ENCODE measurements around the gene STATH.

GRCh38 chr4:69986663-69987062, 9.1 kb upstream of the STATH start:
- TF ChIP-seq POLR2AphosphoS5 (IDR thresholded peaks at IDR 0.05; ENCODE audit: low read depth, low read length) (no peak), TAF1 (IDR thresholded peaks at IDR 0.05; ENCODE audit: borderline replicate concordance, insufficient read depth, low read length) (no peak), REST (IDR thresholded peaks at IDR 0.05; ENCODE audit: insufficient read depth in 1 of 2, low read depth in 2 of 2, low read length in 2 of 2) (no peak), SIN3A (IDR thresholded peaks at IDR 0.05; ENCODE audit: borderline replicate concordance, insufficient read depth, low read length) (no peak), FOXP2 (optimal IDR thresholded peaks at IDR 0.05; ENCODE audit: borderline replicate concordance, extremely low read depth, extremely low read length, insufficient read depth) (no peak)

Measured in PFSK-1 (cell line).